SK-N-SH (cell line): Measurements from ENCODE around the gene CCDC54. TPM values are rescaled to one million over a fixed set of nuclear protein-coding genes. Genes with fewer than 3 reads are reported as not detected.

ENCODE experiments used
- CTCF ChIA-PET: fragments of 300-600, 350-600 bp; formaldehyde crosslinking; extraction: SDS; loops from one replicate; lab custom pipeline; 2021; lab: Yijun Ruan, JAX
- POLR2A ChIA-PET: fragments of 350-600 bp; sonication (Branson Sonifier 250); formaldehyde crosslinking; extraction: SDS; loops from one replicate; lab custom pipeline; 2020; ENCODE audit warnings: antibody characterized with exemption, inconsistent platforms; lab: Yijun Ruan, JAX
- DNase-seq: peaks from one replicate; pipeline ENCODE4 v3.0.0; 2012
- H2AFZ ChIP-seq: fragments of 200-600 bp; sonication (generic); 2 replicates; pipeline ENCODE4 v1.8.1; 2016; ENCODE audit warnings: antibody characterized with exemption, mild to moderate bottlenecking, low read depth
- H3F3A ChIP-seq: fragments of 200-600 bp; sonication (generic); replicated peaks from 2 replicates; pipeline ENCODE3; 2016; ENCODE audit warnings: antibody characterized with exemption, mild to moderate bottlenecking; ENCODE audit not compliant: insufficient read depth
- H3K27ac ChIP-seq, 2 experiments: fragments of 200-500 bp in 1 of 2; fragments of 200-600 bp in 1 of 2; sonication (Bioruptor generic) in 1 of 2; sonication (generic), shearing (Covaris generic) in 1 of 2; 2 replicates each; pipeline versions ENCODE4 v1.5.1 to v1.6.1; 2014 to 2016; ENCODE audit warnings: low read depth in 2 of 2, inconsistent platforms in 1 of 2, low read length in 1 of 2, mild to moderate bottlenecking in 1 of 2, mixed read lengths in 1 of 2
- H3K27me3 ChIP-seq: fragments of 200-600 bp; sonication (generic), shearing (Covaris generic); 2 replicates; pipeline ENCODE4 v1.6.1; 2016; ENCODE audit warnings: mixed run types; ENCODE audit not compliant: insufficient read depth
- H3K36me3 ChIP-seq, 2 experiments: fragments of 200-500 bp in 1 of 2; fragments of 200-600 bp in 1 of 2; sonication (Bioruptor generic) in 1 of 2; sonication (generic) in 1 of 2; replicated peaks in 1 of 2; 2 replicates each; pipeline versions ENCODE3 to v1.5.1; 2014 to 2016; ENCODE audit warnings: low read length in 1 of 2, mild to moderate bottlenecking in 1 of 2; ENCODE audit not compliant: insufficient read depth in 2 of 2, control insufficient read depth in 1 of 2
- H3K4me1 ChIP-seq, 2 experiments: fragments of 200-500 bp in 1 of 2; fragments of 200-600 bp in 1 of 2; sonication (Bioruptor generic) in 1 of 2; sonication (generic), shearing (Covaris generic) in 1 of 2; 2 replicates each; pipeline versions ENCODE4 v1.5.1 to v1.6.1; 2014 to 2016; ENCODE audit warnings: low read depth in 1 of 2, low read length in 1 of 2, mixed run types in 1 of 2; ENCODE audit not compliant: insufficient read depth in 2 of 2, control insufficient read depth in 1 of 2
- H3K4me2 ChIP-seq: fragments of 200-600 bp; sonication (generic), shearing (Covaris generic); 2 replicates; pipeline ENCODE4 v1.6.1; 2017; ENCODE audit warnings: mixed run types
- H3K4me3 ChIP-seq, 2 experiments: fragments of 200-500 bp in 1 of 2; fragments of 200-600 bp in 1 of 2; sonication (Bioruptor generic) in 1 of 2; sonication (generic), shearing (Covaris generic) in 1 of 2; 2 replicates each; pipeline versions ENCODE4 v1.5.1 to v1.8.1; 2014 to 2016; ENCODE audit warnings: low read depth in 2 of 2, inconsistent platforms in 1 of 2, low read length in 1 of 2, mild to moderate bottlenecking in 1 of 2, mixed read lengths in 1 of 2, moderate library complexity in 1 of 2
- H3K79me2 ChIP-seq: fragments of 200-600 bp; sonication (generic); 2 replicates; pipeline ENCODE4 v1.8.1; 2017; ENCODE audit warnings: mild to moderate bottlenecking; ENCODE audit not compliant: insufficient read depth
- H3K9ac ChIP-seq: fragments of 200-600 bp; sonication (generic); 2 replicates; pipeline ENCODE4 v1.6.1; 2017; ENCODE audit warnings: mixed run types
- H3K9me2 ChIP-seq: fragments of 200-600 bp; sonication (generic); 2 replicates; pipeline ENCODE4 v1.6.1; 2017; ENCODE audit warnings: mixed run types
- H3K9me3 ChIP-seq: fragments of 200-600 bp; sonication (generic); 2 replicates; pipeline ENCODE4 v1.6.1; 2017; ENCODE audit warnings: mixed run types, mild to moderate bottlenecking, moderate library complexity
- H4K20me1 ChIP-seq: fragments of 200-600 bp; sonication (generic); 2 replicates; pipeline ENCODE4 v1.6.1; 2017; ENCODE audit warnings: mild to moderate bottlenecking, mixed run types; ENCODE audit not compliant: insufficient read depth
- CHD2 ChIP-seq: fragments of 150-350 bp; IDR thresholded peaks from 2 replicates; pipeline ENCODE4 v1.6.1; 2018; ENCODE audit warnings: low read length; ENCODE audit not compliant: partially characterized antibody
- ELF1 ChIP-seq: IDR thresholded peaks from 2 replicates; pipeline ENCODE4 v1.4.0; 2012
- EP300 ChIP-seq, 2 experiments: IDR thresholded peaks; 2 replicates each; pipeline versions ENCODE4 v1.4.0 to v1.6.1; 2012; ENCODE audit warnings: borderline replicate concordance in 1 of 2, low read depth in 1 of 2, low read length in 1 of 2
- EZH2phosphoT487 ChIP-seq: fragments of 200-600 bp; sonication (generic); IDR thresholded peaks from 2 replicates; pipeline ENCODE4 v1.6.1; 2017; ENCODE audit warnings: low read depth, mixed run types, mild to moderate bottlenecking, antibody characterized with exemption, moderate library complexity, borderline replicate concordance
- FOSL2 ChIP-seq: IDR thresholded peaks from 2 replicates; pipeline ENCODE4 v1.4.0; 2012; ENCODE audit warnings: low read depth, mild to moderate bottlenecking, moderate library complexity, borderline replicate concordance
- FOXJ3 ChIP-seq: sonication (generic); formaldehyde crosslinking; IDR thresholded peaks from 2 replicates; pipeline ENCODE4 v1.5.1; 2020; ENCODE audit warnings: mild to moderate bottlenecking, missing genetic modification reagents
- FOXM1 ChIP-seq: IDR thresholded peaks from 2 replicates; pipeline ENCODE4 v1.4.0; 2012; ENCODE audit warnings: low read depth, mild to moderate bottlenecking
- GABPA ChIP-seq: IDR thresholded peaks from 2 replicates; pipeline ENCODE4 v1.4.0; 2012; ENCODE audit warnings: low read depth, mild to moderate bottlenecking
- JUND ChIP-seq: IDR thresholded peaks from 2 replicates; pipeline ENCODE4 v1.4.0; 2012
- MEF2A ChIP-seq: IDR thresholded peaks from 2 replicates; pipeline ENCODE4 v1.4.0; 2012; ENCODE audit warnings: low read depth, borderline replicate concordance
- MXI1 ChIP-seq: IDR thresholded peaks from 2 replicates; pipeline ENCODE4 v1.6.1; 2012; ENCODE audit warnings: mild to moderate bottlenecking, low read depth, low read length, improper control_type of control experiment
- NFIC ChIP-seq: IDR thresholded peaks from 2 replicates; pipeline ENCODE4 v1.4.0; 2012; ENCODE audit warnings: borderline replicate concordance
- NRF1 ChIP-seq: IDR thresholded peaks from 2 replicates; pipeline ENCODE4 v1.6.1; 2012; ENCODE audit warnings: low read depth, mild to moderate bottlenecking, low read length
- POLR2AphosphoS5 ChIP-seq: IDR thresholded peaks from 2 replicates; pipeline ENCODE4 v1.6.1; 2012; ENCODE audit warnings: low read depth, low read length
- RAD21 ChIP-seq: IDR thresholded peaks from 2 replicates; pipeline ENCODE4 v1.6.1; 2012; ENCODE audit warnings: mild to moderate bottlenecking, low read length
- RXRA ChIP-seq: IDR thresholded peaks from 2 replicates; pipeline ENCODE4 v1.4.0; 2012; ENCODE audit warnings: low read depth, mild to moderate bottlenecking, borderline replicate concordance
- SIN3A ChIP-seq: IDR thresholded peaks from 2 replicates; pipeline ENCODE4 v1.6.1; 2012; ENCODE audit warnings: low read depth, mild to moderate bottlenecking, low read length, moderate library complexity, borderline replicate concordance
- TAF1 ChIP-seq: IDR thresholded peaks from 2 replicates; pipeline ENCODE4 v1.6.1; 2012; ENCODE audit warnings: low read depth, mild to moderate bottlenecking, low read length, moderate library complexity, borderline replicate concordance
- TCF12 ChIP-seq: IDR thresholded peaks from 2 replicates; pipeline ENCODE4 v1.4.0; 2012
- USF1 ChIP-seq: IDR thresholded peaks from 2 replicates; pipeline ENCODE4 v1.4.0; 2012; ENCODE audit warnings: low read depth, borderline replicate concordance
- WGBS: methylation state at CpG from one replicate; pipeline ENCODE4 v1.1.6; 2017; ENCODE audit warnings: low lambda C conversion rate; 5-methylcytosine and 5-hydroxymethylcytosine counted together
- polyA plus RNA-seq, 3 experiments: library from polyadenylated mRNA; depleted of rRNA; stranded (reverse); fragments of >200 nt; gene quantifications; 2 replicates each; pipeline ENCODE4 v1.2.3, GENCODE V29; 2012
- TF ChIP-seq, protein P1 (sequence below): fragments of 150-350 bp; IDR thresholded peaks from 2 replicates; pipeline ENCODE4 v1.6.1; 2016; ENCODE audit warnings: mild to moderate bottlenecking, low read depth, low read length
- TF ChIP-seq, protein P2 (sequence below): IDR thresholded peaks from 2 replicates; pipeline ENCODE4 v1.4.0; 2012; ENCODE audit warnings: low read depth
- TF ChIP-seq, protein P3 (sequence below): IDR thresholded peaks from 2 replicates; pipeline ENCODE4 v1.6.1; 2012; ENCODE audit warnings: mild to moderate bottlenecking, low read depth, low read length, moderate library complexity

The CCDC54 gene
- polyA plus RNA-seq, 1 of the 3 experiments (the other 2 are of a cell fraction): not detected

DNA sequence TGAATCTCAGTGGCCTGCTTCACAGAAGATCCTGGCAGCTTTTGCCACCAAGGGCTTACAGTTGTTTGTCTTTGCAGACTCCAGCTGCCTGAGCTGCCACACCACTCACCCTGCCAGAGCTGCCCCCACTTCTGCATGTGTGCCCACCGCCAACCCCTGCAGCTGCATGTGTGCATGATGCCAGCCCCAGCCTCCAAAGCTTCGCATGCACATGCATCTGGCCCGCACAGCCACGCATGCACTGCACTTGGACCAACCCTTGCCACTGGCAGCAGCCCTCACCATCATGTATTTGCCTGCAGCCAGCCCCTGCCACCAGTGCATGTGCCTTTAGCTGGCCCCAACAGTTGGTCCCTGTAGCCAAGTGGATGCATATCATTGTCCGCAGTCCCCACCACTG, 31.3 kb downstream of the CCDC54 start:
- Histone ChIP-seq H3K27me3 (no peaks in the 10 kb centered on the region), H3K4me2 (no peak overlapping the region), H3K9me2 (no peaks in the 10 kb centered on the region), H3K36me3 (no peaks in the 10 kb centered on the region), H3K4me1 (peaks cover 4 to 6% of the 10 kb centered on the region in 2 experiments; a peak in 3 of 4 replicates), H3K79me2 (no peaks in the 10 kb centered on the region), H2AFZ (no peak overlapping the region), H3K9me3 (peaks cover 6% of the 10 kb centered on the region; the same call in 1 of the 2 replicates)
- CTCF ChIA-PET: interaction anchor here (1.1 to 3.3 kb wide), 3 partner anchors 13 to 173 kb away, joined by 4 to 16 read pairs (median 11); no protein-coding TSS in a partner anchor
- 86% methylated on average over 4 of the region's 5 CpGs for WGBS
- no peak for DNase-seq
- TF ChIP-seq SIN3A (no peak), MEF2A (no peak), EZH2phosphoT487 (no peak), GABPA (no peak), POLR2AphosphoS5 (no peak), USF1 (no peak), CHD2 (no peak), RAD21 (no peak), JUND (no peak), FOSL2 (no peak), MXI1 (no peak)
- TF ChIP-seq, all 33 proteins: peak for 0
- Histone ChIP-seq H3K4me3 (no peak overlapping the region), H4K20me1 (no peaks in the 10 kb centered on the region), H3F3A (peaks cover 9% of the 10 kb centered on the region), H3K27ac (no peak overlapping the region), H3K9ac (no peak overlapping the region)
- POLR2A ChIA-PET: no interaction called here

DNA sequence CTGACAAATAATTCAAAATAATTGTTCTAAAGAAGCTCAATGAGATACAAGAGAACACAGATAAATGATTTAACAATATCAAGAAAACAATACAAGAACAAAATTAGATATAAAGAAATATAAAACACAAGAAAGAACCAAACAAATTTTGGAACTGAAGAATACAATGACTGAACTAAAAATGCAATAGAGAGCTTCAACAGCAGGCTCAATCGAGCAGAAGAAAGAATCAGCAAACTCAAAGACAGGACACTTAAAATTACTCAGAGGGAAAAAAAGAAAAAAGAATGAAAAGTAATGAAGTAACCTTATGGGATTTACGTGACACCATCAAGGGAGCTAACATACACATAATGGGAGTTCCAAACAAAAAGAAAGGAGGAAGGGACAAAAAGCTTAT, 32.1 kb downstream of the CCDC54 start:
- Histone ChIP-seq H3K4me1 (peaks cover 4 to 6% of the 10 kb centered on the region in 2 experiments; a peak in 3 of 4 replicates), H3K9me2 (no peaks in the 10 kb centered on the region), H3K27me3 (no peaks in the 10 kb centered on the region), H3K27ac (no peak overlapping the region), H4K20me1 (no peaks in the 10 kb centered on the region), H3K9me3 (peaks cover 6% of the 10 kb centered on the region; the same call in 1 of the 2 replicates), H2AFZ (no peak overlapping the region), H3K36me3 (no peaks in the 10 kb centered on the region), H3K4me3 (no peak overlapping the region), H3K4me2 (no peak overlapping the region), H3K9ac (no peak overlapping the region), H3K79me2 (no peaks in the 10 kb centered on the region), H3F3A (peaks cover 9% of the 10 kb centered on the region)
- TF ChIP-seq, protein P1, sequence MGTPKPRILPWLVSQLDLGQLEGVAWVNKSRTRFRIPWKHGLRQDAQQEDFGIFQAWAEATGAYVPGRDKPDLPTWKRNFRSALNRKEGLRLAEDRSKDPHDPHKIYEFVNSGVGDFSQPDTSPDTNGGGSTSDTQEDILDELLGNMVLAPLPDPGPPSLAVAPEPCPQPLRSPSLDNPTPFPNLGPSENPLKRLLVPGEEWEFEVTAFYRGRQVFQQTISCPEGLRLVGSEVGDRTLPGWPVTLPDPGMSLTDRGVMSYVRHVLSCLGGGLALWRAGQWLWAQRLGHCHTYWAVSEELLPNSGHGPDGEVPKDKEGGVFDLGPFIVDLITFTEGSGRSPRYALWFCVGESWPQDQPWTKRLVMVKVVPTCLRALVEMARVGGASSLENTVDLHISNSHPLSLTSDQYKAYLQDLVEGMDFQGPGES: no peak
- no peak for TF ChIP-seq FOXM1
- TF ChIP-seq FOXJ3 (CRISPR knock-in tag): no peak
- no peak for TF ChIP-seq EP300 (IDR thresholded peaks at IDR 0.05; ENCODE audit: borderline replicate concordance in 1 of 2, low read depth in 1 of 2, low read length in 1 of 2)
- TF ChIP-seq RAD21: no peak
- no peak for TF ChIP-seq TCF12
- TF ChIP-seq JUND: no peak
- no peak for TF ChIP-seq RXRA
- TF ChIP-seq MEF2A: no peak
- no peak for TF ChIP-seq POLR2AphosphoS5
- TF ChIP-seq NRF1: no peak
- no peak for TF ChIP-seq SIN3A
- TF ChIP-seq, protein P2, sequence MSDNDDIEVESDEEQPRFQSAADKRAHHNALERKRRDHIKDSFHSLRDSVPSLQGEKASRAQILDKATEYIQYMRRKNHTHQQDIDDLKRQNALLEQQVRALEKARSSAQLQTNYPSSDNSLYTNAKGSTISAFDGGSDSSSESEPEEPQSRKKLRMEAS: no peak
- TF ChIP-seq TAF1: no peak
- TF ChIP-seq ELF1: no peak
- no peak for TF ChIP-seq EZH2phosphoT487
- no peak for TF ChIP-seq FOSL2
- no peak for TF ChIP-seq NFIC
- TF ChIP-seq, protein P3, sequence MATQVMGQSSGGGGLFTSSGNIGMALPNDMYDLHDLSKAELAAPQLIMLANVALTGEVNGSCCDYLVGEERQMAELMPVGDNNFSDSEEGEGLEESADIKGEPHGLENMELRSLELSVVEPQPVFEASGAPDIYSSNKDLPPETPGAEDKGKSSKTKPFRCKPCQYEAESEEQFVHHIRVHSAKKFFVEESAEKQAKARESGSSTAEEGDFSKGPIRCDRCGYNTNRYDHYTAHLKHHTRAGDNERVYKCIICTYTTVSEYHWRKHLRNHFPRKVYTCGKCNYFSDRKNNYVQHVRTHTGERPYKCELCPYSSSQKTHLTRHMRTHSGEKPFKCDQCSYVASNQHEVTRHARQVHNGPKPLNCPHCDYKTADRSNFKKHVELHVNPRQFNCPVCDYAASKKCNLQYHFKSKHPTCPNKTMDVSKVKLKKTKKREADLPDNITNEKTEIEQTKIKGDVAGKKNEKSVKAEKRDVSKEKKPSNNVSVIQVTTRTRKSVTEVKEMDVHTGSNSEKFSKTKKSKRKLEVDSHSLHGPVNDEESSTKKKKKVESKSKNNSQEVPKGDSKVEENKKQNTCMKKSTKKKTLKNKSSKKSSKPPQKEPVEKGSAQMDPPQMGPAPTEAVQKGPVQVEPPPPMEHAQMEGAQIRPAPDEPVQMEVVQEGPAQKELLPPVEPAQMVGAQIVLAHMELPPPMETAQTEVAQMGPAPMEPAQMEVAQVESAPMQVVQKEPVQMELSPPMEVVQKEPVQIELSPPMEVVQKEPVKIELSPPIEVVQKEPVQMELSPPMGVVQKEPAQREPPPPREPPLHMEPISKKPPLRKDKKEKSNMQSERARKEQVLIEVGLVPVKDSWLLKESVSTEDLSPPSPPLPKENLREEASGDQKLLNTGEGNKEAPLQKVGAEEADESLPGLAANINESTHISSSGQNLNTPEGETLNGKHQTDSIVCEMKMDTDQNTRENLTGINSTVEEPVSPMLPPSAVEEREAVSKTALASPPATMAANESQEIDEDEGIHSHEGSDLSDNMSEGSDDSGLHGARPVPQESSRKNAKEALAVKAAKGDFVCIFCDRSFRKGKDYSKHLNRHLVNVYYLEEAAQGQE: no peak
- CTCF ChIA-PET: interaction anchor here (1.6 to 3.3 kb wide), 3 partner anchors 12 to 173 kb away, joined by 5 to 16 read pairs (median 11); no protein-coding TSS in a partner anchor
- WGBS: 52% methylated on average over 2 of the region's 2 CpGs
- no peak for DNase-seq
- POLR2A ChIA-PET: no interaction called here
